Neutrophil (primary cell): ENCODE results near the gene HOXC9.

Experiments used
- H3K27ac ChIP-seq: fragments of 200-600 bp; sonication (generic); 2 replicates; pipeline ENCODE4 v1.5.1; 2016; ENCODE audit warnings: mild to moderate bottlenecking, moderate library complexity
- H3K27me3 ChIP-seq: fragments of 200-600 bp; sonication (generic); 2 replicates; pipeline ENCODE4 v1.6.0; 2016; ENCODE audit warnings: mild to moderate bottlenecking
- H3K36me3 ChIP-seq: fragments of 200-600 bp; sonication (generic); 2 replicates; pipeline ENCODE4 v1.5.1; 2017
- H3K4me1 ChIP-seq, 2 experiments: fragments of 200-600 bp in 1 of 2; sonication (generic) in 1 of 2; 1 replicate in 1 of 2; 2 replicates in 1 of 2; pipeline versions ENCODE4 v1.5.1 to v1.6.1; 2013 to 2016; ENCODE audit warnings: low read depth in 1 of 2, low read length in 1 of 2, mild to moderate bottlenecking in 1 of 2, moderate library complexity in 1 of 2; ENCODE audit not compliant: control insufficient read depth in 1 of 2, insufficient read depth in 1 of 2
- H3K4me3 ChIP-seq, 2 experiments: fragments of 200-600 bp in 1 of 2; sonication (generic) in 1 of 2; 1 replicate in 1 of 2; 2 replicates in 1 of 2; pipeline ENCODE4 v1.5.1; 2013 to 2016; ENCODE audit warnings: low read depth in 1 of 2, low read length in 1 of 2, mild to moderate bottlenecking in 1 of 2, moderate library complexity in 1 of 2
- H3K9me3 ChIP-seq: fragments of 200-600 bp; sonication (generic); 2 replicates; pipeline ENCODE4 v1.5.1; 2016
- CTCF ChIP-seq: fragments of 200-600 bp; sonication (generic); IDR thresholded peaks from 2 replicates; pipeline ENCODE4 v1.5.1; 2016; ENCODE audit warnings: antibody characterized with exemption

Gene HOXC9

GRCh38 chr12:53996240-53997203 is 3.4 kb upstream of the HOXC9 start:
- no peak for TF ChIP-seq CTCF
- Histone ChIP-seq H3K36me3 (no peaks in the 10 kb centered on the region), H3K9me3 (no peaks in the 10 kb centered on the region), H3K27ac (no peak overlapping the region), H3K27me3 (peaks cover 100% of the 10 kb centered on the region), H3K4me1 (peaks cover 15 to 30% of the 10 kb centered on the region in 2 experiments), H3K4me3 (peak overlapping the region; percentile 37 to 53)

- Histone ChIP-seq H3K36me3 (no peaks in the 10 kb centered on the region), H3K4me1 (peaks cover 15 to 30% of the 10 kb centered on the region in 2 experiments), H3K9me3 (no peaks in the 10 kb centered on the region), H3K27ac (no peak overlapping the region), H3K27me3 (peaks cover 100% of the 10 kb centered on the region), H3K4me3 (no peak overlapping the region)
- no peak for TF ChIP-seq CTCF
These were observed 2.5 kb upstream of the HOXC9 start for GRCh38 chr12:53997204-53998109.

GRCh38 chr12:53998110-53998899 is 1.7 kb upstream of the HOXC9 start:
- peaks cover 15 to 30% of the 10 kb centered on the region in 2 experiments for H3K4me1 ChIP-seq
- TF ChIP-seq CTCF = no peak
- no peaks in the 10 kb centered on the region for H3K9me3 ChIP-seq
- H3K36me3 ChIP-seq = no peaks in the 10 kb centered on the region
- H3K4me3 ChIP-seq = no peak overlapping the region
- H3K27me3 ChIP-seq = peaks cover 100% of the 10 kb centered on the region
- H3K27ac ChIP-seq = no peak overlapping the region

GRCh38 chr12:53998900-53999236 is 1.1 kb upstream of the HOXC9 start:
- Histone ChIP-seq H3K27ac (no peak overlapping the region), H3K4me3 (no peak overlapping the region), H3K4me1 (peaks cover 15 to 30% of the 10 kb centered on the region in 2 experiments), H3K9me3 (no peaks in the 10 kb centered on the region), H3K36me3 (no peaks in the 10 kb centered on the region), H3K27me3 (peaks cover 100% of the 10 kb centered on the region)
- TF ChIP-seq CTCF = no peak

GRCh38 chr12:53999559-54000115 is 324 bp upstream of the HOXC9 start:
- Histone ChIP-seq H3K27me3 (peaks cover 100% of the 10 kb centered on the region), H3K4me3 (no peak overlapping the region), H3K27ac (no peak overlapping the region), H3K9me3 (no peaks in the 10 kb centered on the region), H3K36me3 (no peaks in the 10 kb centered on the region), H3K4me1 (peaks cover 15 to 26% of the 10 kb centered on the region in 2 experiments)
- no peak for TF ChIP-seq CTCF
